Fibroblast of the aortic adventitia (primary cell): Measurements from ENCODE around the gene ZNF526. TPM values are rescaled to one million over a fixed set of nuclear protein-coding genes. Genes with fewer than 3 reads are reported as not detected.
A peak's percentile ranks its signal among the peaks of the same experiment; 100 is the strongest.

Source experiments
- DNase-seq: peaks from one replicate; pipeline ENCODE4 v3.0.0-alpha.2; 2010; ENCODE audit warnings: low read depth
- H3K4me3 ChIP-seq: 2 replicates; pipeline ENCODE4 v1.5.1; 2011; ENCODE audit warnings: low read depth, mild to moderate bottlenecking, control low read depth, low read length, moderate library complexity
- CTCF ChIP-seq: IDR thresholded peaks from 2 replicates; pipeline ENCODE4 v1.5.1; 2011; ENCODE audit warnings: mild to moderate bottlenecking, low read length, control low read depth, inconsistent platforms; ENCODE audit not compliant: insufficient read depth
- total RNA-seq: library from RNA; depleted of rRNA; stranded (reverse); fragments of >200 nt; gene quantifications from 2 replicates; pipeline ENCODE4 v1.2.3, GENCODE V29; 2012; ENCODE audit warnings: low replicate concordance

ZNF526 gene
- total RNA-seq, 1 donor, result 13.0 TPM

GRCh38 chr19:42233106-42233505 lies 13.0 kb downstream of the ZNF526 start:
- no peak for TF ChIP-seq CTCF
- H3K4me3 ChIP-seq, result no peak overlapping the region
- DNase-seq, result no peak

- H3K4me3 ChIP-seq, result no peak overlapping the region
- no peak for DNase-seq
- TF ChIP-seq CTCF, result no peak
Measured at GRCh38 chr19:42233678-42234292, 13.7 kb downstream of the ZNF526 start.

GRCh38 chr19:42234364-42234763 lies 14.3 kb downstream of the ZNF526 start:
- no peak overlapping the region for H3K4me3 ChIP-seq
- no peak for TF ChIP-seq CTCF
- DNase-seq, result no peak

- no peak for DNase-seq
- no peak overlapping the region for H3K4me3 ChIP-seq
- no peak for TF ChIP-seq CTCF
Measured at GRCh38 chr19:42235181-42235580, 15.1 kb downstream of the ZNF526 start.

GRCh38 chr19:42239544-42240220 lies 19.6 kb downstream of the ZNF526 start:
- TF ChIP-seq CTCF, result no peak
- H3K4me3 ChIP-seq, result no peak overlapping the region
- no peak for DNase-seq

- DNase-seq, result no peak
- TF ChIP-seq CTCF, result no peak
- H3K4me3 ChIP-seq, result peak overlapping the region; percentile 90
Measured at GRCh38 chr19:42241279-42241678, 21.2 kb downstream of the ZNF526 start.
